H1 (cell line): Measurements from ENCODE around the gene DNAJC17. TPM values are rescaled to one million over a fixed set of nuclear protein-coding genes. Genes with fewer than 3 reads are reported as not detected.
A peak's percentile ranks its signal among the peaks of the same experiment; 100 is the strongest.

ENCODE experiments used
- BACH1 ChIP-seq: IDR thresholded peaks from 2 replicates; pipeline ENCODE4 v1.6.1; 2012; ENCODE audit warnings: low read length, improper control_type of control experiment
- EGR1 ChIP-seq: IDR thresholded peaks from 2 replicates; pipeline ENCODE4 v1.6.1; 2011; ENCODE audit warnings: low read depth, low read length, borderline replicate concordance
- GABPA ChIP-seq: IDR thresholded peaks from 2 replicates; pipeline ENCODE4 v1.6.1; 2011; ENCODE audit warnings: mild to moderate bottlenecking, low read length, moderate library complexity, borderline replicate concordance; ENCODE audit not compliant: insufficient read depth
- MAFK ChIP-seq: IDR thresholded peaks from 2 replicates; pipeline ENCODE4 v1.6.1; 2012; ENCODE audit warnings: low read depth, mild to moderate bottlenecking, improper control_type of control experiment, low read length
- SIRT6 ChIP-seq: IDR thresholded peaks from one replicate; pipeline ENCODE4 v1.7.1; 2012; ENCODE audit warnings: low read length, inconsistent platforms
- SIX5 ChIP-seq: IDR thresholded peaks from 2 replicates; pipeline ENCODE4 v1.6.1; 2011; ENCODE audit warnings: mild to moderate bottlenecking, low read depth, low read length
- TAF7 ChIP-seq: optimal IDR thresholded peaks from 2 replicates; pipeline ENCODE3; 2011; ENCODE audit warnings: low read depth, mild to moderate bottlenecking, inconsistent platforms, low read length, moderate library complexity, borderline replicate concordance
- USF2 ChIP-seq: IDR thresholded peaks from 2 replicates; pipeline ENCODE4 v1.6.1; 2011; ENCODE audit warnings: low read length, improper control_type of control experiment
- polyA plus RNA-seq, 7 experiments: library from polyadenylated mRNA; depleted of rRNA in 3 of 7; stranded (reverse) in 5 of 7; unstranded in 2 of 7; fragments of >200 nt in 5 of 7; fragments of 200-250 nt in 2 of 7; gene quantifications; 1 replicate in 5 of 7; 2 replicates in 1 of 7; 4 replicates in 1 of 7; pipeline versions ENCODE4 v1.2.1 to v1.2.3, GENCODE V29; 2011 to 2013; ENCODE audit warnings: missing spikeins in 2 of 7, mixed read lengths in 2 of 7
- total RNA-seq: library from RNA; stranded (reverse); fragmentation: NEBNext Ultra II Directional; extraction: Animal tissue kit (Norgen Biotek cat#: 25700); gene quantifications from 2 replicates; pipeline ENCODE4 v1.2.1, GENCODE V29; 2021
- TF ChIP-seq, protein P1 (sequence below): fragments of 300-600 bp; sonication (generic); IDR thresholded peaks from 2 replicates; pipeline ENCODE4 v1.7.1; 2012; ENCODE audit warnings: low read length, moderate library complexity, mild to moderate bottlenecking, inconsistent platforms; ENCODE audit not compliant: insufficient replicate concordance

Gene DNAJC17
- total and polyA plus RNA-seq, 2 of the 8 experiments (the other 6 are each of a cell fraction or from before 2014, with no cell fraction given) = 39.5 to 45.4 TPM

GRCh38 chr15:40754883-40755811 is 52.1 kb downstream of the DNAJC17 start, which contains the start of gene RMDN3 (continued):
- TF ChIP-seq USF2 = no peak
- TF ChIP-seq BACH1 = no peak
- TF ChIP-seq SIRT6 = no peak
- TF ChIP-seq, protein P1, sequence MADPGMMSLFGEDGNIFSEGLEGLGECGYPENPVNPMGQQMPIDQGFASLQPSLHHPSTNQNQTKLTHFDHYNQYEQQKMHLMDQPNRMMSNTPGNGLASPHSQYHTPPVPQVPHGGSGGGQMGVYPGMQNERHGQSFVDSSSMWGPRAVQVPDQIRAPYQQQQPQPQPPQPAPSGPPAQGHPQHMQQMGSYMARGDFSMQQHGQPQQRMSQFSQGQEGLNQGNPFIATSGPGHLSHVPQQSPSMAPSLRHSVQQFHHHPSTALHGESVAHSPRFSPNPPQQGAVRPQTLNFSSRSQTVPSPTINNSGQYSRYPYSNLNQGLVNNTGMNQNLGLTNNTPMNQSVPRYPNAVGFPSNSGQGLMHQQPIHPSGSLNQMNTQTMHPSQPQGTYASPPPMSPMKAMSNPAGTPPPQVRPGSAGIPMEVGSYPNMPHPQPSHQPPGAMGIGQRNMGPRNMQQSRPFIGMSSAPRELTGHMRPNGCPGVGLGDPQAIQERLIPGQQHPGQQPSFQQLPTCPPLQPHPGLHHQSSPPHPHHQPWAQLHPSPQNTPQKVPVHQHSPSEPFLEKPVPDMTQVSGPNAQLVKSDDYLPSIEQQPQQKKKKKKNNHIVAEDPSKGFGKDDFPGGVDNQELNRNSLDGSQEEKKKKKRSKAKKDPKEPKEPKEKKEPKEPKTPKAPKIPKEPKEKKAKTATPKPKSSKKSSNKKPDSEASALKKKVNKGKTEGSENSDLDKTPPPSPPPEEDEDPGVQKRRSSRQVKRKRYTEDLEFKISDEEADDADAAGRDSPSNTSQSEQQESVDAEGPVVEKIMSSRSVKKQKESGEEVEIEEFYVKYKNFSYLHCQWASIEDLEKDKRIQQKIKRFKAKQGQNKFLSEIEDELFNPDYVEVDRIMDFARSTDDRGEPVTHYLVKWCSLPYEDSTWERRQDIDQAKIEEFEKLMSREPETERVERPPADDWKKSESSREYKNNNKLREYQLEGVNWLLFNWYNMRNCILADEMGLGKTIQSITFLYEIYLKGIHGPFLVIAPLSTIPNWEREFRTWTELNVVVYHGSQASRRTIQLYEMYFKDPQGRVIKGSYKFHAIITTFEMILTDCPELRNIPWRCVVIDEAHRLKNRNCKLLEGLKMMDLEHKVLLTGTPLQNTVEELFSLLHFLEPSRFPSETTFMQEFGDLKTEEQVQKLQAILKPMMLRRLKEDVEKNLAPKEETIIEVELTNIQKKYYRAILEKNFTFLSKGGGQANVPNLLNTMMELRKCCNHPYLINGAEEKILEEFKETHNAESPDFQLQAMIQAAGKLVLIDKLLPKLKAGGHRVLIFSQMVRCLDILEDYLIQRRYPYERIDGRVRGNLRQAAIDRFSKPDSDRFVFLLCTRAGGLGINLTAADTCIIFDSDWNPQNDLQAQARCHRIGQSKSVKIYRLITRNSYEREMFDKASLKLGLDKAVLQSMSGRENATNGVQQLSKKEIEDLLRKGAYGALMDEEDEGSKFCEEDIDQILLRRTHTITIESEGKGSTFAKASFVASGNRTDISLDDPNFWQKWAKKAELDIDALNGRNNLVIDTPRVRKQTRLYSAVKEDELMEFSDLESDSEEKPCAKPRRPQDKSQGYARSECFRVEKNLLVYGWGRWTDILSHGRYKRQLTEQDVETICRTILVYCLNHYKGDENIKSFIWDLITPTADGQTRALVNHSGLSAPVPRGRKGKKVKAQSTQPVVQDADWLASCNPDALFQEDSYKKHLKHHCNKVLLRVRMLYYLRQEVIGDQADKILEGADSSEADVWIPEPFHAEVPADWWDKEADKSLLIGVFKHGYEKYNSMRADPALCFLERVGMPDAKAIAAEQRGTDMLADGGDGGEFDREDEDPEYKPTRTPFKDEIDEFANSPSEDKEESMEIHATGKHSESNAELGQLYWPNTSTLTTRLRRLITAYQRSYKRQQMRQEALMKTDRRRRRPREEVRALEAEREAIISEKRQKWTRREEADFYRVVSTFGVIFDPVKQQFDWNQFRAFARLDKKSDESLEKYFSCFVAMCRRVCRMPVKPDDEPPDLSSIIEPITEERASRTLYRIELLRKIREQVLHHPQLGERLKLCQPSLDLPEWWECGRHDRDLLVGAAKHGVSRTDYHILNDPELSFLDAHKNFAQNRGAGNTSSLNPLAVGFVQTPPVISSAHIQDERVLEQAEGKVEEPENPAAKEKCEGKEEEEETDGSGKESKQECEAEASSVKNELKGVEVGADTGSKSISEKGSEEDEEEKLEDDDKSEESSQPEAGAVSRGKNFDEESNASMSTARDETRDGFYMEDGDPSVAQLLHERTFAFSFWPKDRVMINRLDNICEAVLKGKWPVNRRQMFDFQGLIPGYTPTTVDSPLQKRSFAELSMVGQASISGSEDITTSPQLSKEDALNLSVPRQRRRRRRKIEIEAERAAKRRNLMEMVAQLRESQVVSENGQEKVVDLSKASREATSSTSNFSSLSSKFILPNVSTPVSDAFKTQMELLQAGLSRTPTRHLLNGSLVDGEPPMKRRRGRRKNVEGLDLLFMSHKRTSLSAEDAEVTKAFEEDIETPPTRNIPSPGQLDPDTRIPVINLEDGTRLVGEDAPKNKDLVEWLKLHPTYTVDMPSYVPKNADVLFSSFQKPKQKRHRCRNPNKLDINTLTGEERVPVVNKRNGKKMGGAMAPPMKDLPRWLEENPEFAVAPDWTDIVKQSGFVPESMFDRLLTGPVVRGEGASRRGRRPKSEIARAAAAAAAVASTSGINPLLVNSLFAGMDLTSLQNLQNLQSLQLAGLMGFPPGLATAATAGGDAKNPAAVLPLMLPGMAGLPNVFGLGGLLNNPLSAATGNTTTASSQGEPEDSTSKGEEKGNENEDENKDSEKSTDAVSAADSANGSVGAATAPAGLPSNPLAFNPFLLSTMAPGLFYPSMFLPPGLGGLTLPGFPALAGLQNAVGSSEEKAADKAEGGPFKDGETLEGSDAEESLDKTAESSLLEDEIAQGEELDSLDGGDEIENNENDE = no peak
- TF ChIP-seq MAFK = no peak
- TF ChIP-seq EGR1 = no peak
- TF ChIP-seq TAF7 = peak; percentile 80
- no peak for TF ChIP-seq GABPA
- no peak for TF ChIP-seq SIX5
